Liver (tissue), 9 donors: ENCODE data around the gene ABLIM2. TPM values are rescaled to one million over a fixed set of nuclear protein-coding genes. Genes with fewer than 3 reads are reported as not detected.

Experiments
- DNase-seq: peaks from one replicate; pipeline ENCODE4 v3.0.0-alpha.2; 2017; ENCODE audit warnings: low spot score
- H3K27ac ChIP-seq, 2 donors: one replicate each; pipeline ENCODE4 v1.7.0; 2013; ENCODE audit warnings: inconsistent platforms in 2 of 2, low read length in 2 of 2, control low read depth in 1 of 2, low read depth in 1 of 2, mild to moderate bottlenecking in 1 of 2
- H3K27me3 ChIP-seq, 4 donors: one replicate each; pipeline versions ENCODE4 v1.6.1 to v1.7.0; 2013; ENCODE audit warnings: low read length in 3 of 4, inconsistent platforms in 1 of 4, mild to moderate bottlenecking in 1 of 4, moderate library complexity in 1 of 4; ENCODE audit not compliant: control insufficient read depth in 4 of 4, insufficient read depth in 4 of 4
- H3K36me3 ChIP-seq, 4 donors: one replicate each; pipeline versions ENCODE4 v1.6.1 to v1.7.0; 2013; ENCODE audit warnings: low read length in 3 of 4, mild to moderate bottlenecking in 3 of 4, low read depth in 1 of 4, moderate library complexity in 1 of 4; ENCODE audit not compliant: control insufficient read depth in 4 of 4, insufficient read depth in 3 of 4
- H3K4me1 ChIP-seq, 4 donors: one replicate each; pipeline versions ENCODE4 v1.6.1 to v1.7.0; 2013; ENCODE audit warnings: low read length in 3 of 4, mild to moderate bottlenecking in 3 of 4, moderate library complexity in 1 of 4; ENCODE audit not compliant: control insufficient read depth in 4 of 4, insufficient read depth in 4 of 4
- H3K4me3 ChIP-seq, 3 donors: one replicate each; pipeline versions ENCODE4 v1.6.1 to v1.7.0; 2013; ENCODE audit warnings: low read length in 3 of 3, control low read depth in 1 of 3, low read depth in 1 of 3, mild to moderate bottlenecking in 1 of 3
- H3K9ac ChIP-seq, 2 donors: one replicate each; pipeline ENCODE4 v1.7.0; 2013; ENCODE audit warnings: low read length in 2 of 2, mild to moderate bottlenecking in 2 of 2, moderate library complexity in 2 of 2, control low read depth in 1 of 2, low read depth in 1 of 2
- H3K9me3 ChIP-seq, 4 donors: one replicate each; pipeline versions ENCODE4 v1.6.1 to v1.7.0; 2013; ENCODE audit warnings: low read length in 3 of 4; ENCODE audit not compliant: control insufficient read depth in 4 of 4
- EGR1 ChIP-seq, 2 donors: IDR thresholded peaks; 2 replicates each; pipeline ENCODE4 v1.6.1; 2016 to 2018; ENCODE audit warnings: antibody characterized with exemption in 2 of 2, low read depth in 2 of 2
- FOXA1 ChIP-seq: IDR thresholded peaks from 2 replicates; pipeline ENCODE4 v1.6.1; 2016; ENCODE audit warnings: antibody characterized with exemption
- FOXA2 ChIP-seq: IDR thresholded peaks from 2 replicates; pipeline ENCODE4 v1.6.1; 2016; ENCODE audit warnings: antibody characterized with exemption
- GABPA ChIP-seq, 2 donors: IDR thresholded peaks in 1 of 2; conservative IDR thresholded peaks in 1 of 2; 2 replicates each; pipeline ENCODE4 v1.6.1; 2016; ENCODE audit warnings: antibody characterized with exemption in 2 of 2, mild to moderate bottlenecking in 1 of 2, moderate library complexity in 1 of 2
- HNF4A ChIP-seq, 2 donors: conservative IDR thresholded peaks; 2 replicates each; pipeline ENCODE4 v1.6.1; 2016; ENCODE audit warnings: antibody characterized with exemption in 2 of 2, mild to moderate bottlenecking in 2 of 2
- HNF4G ChIP-seq: IDR thresholded peaks from 2 replicates; pipeline ENCODE4 v1.6.1; 2016; ENCODE audit warnings: antibody characterized with exemption
- JUND ChIP-seq, 2 donors: IDR thresholded peaks; 2 replicates each; pipeline ENCODE4 v1.6.1; 2016; ENCODE audit warnings: antibody characterized with exemption in 2 of 2
- NR2F2 ChIP-seq: IDR thresholded peaks from 2 replicates; pipeline ENCODE4 v1.6.1; 2016; ENCODE audit warnings: antibody characterized with exemption
- RAD21 ChIP-seq, 2 donors: IDR thresholded peaks; 2 replicates each; pipeline ENCODE4 v1.6.1; 2016; ENCODE audit warnings: antibody characterized with exemption in 2 of 2, mild to moderate bottlenecking in 2 of 2
- SP1 ChIP-seq: IDR thresholded peaks from 2 replicates; pipeline ENCODE4 v1.6.1; 2018; ENCODE audit warnings: antibody characterized with exemption, mild to moderate bottlenecking
- TAF1 ChIP-seq: conservative IDR thresholded peaks from 2 replicates; pipeline ENCODE4 v1.6.1; 2016; ENCODE audit warnings: antibody characterized with exemption, mild to moderate bottlenecking
- YY1 ChIP-seq: IDR thresholded peaks from 2 replicates; pipeline ENCODE4 v1.6.1; 2016; ENCODE audit warnings: antibody characterized with exemption, mild to moderate bottlenecking
- WGBS: extraction: QIAGEN DNeasy Blood & Tissue Kit; methylation state at CpG from one replicate; pipeline ENCODE4 v1.1.7; 2013; 5-methylcytosine and 5-hydroxymethylcytosine counted together
- polyA plus RNA-seq, 2 donors: library from polyadenylated mRNA; stranded (reverse) in 1 of 2; unstranded in 1 of 2; fragments of 200-250 nt in 1 of 2; fragments of >200 nt in 1 of 2; fragmentation: Nextera tagmentation in 1 of 2; extraction: Ambion mirVana in 1 of 2; gene quantifications; one replicate each; pipeline versions ENCODE4 v1.2.1 to v1.2.3, GENCODE V29; 2013 to 2015
- total RNA-seq, 2 donors: library from RNA; depleted of rRNA; stranded (reverse); fragments of >200 nt; gene quantifications; one replicate each; pipeline ENCODE4 v1.2.3, GENCODE V29; 2014
- TF ChIP-seq, protein P1 (sequence below): IDR thresholded peaks from 2 replicates; pipeline ENCODE4 v1.6.1; 2016; ENCODE audit warnings: antibody characterized with exemption
- TF ChIP-seq, protein P2 (sequence below): fragments of 150-350 bp; IDR thresholded peaks from 2 replicates; pipeline ENCODE4 v1.5.1; 2017; ENCODE audit warnings: improper control_type of control experiment, low read depth, low read length; ENCODE audit not compliant: missing input control
- TF ChIP-seq, protein P3 (sequence below): IDR thresholded peaks from 2 replicates; pipeline ENCODE4 v1.6.1; 2016; ENCODE audit warnings: antibody characterized with exemption
- donor health status: healthy.
- donor health status: healthy.
- donor health status: healthy.
- donor health status: healthy.
- donor health status: healthy.

ABLIM2 gene
- total and polyA plus RNA-seq, 4 donors, result 0.75 to 2.5 (median 0.93) TPM

DNA sequence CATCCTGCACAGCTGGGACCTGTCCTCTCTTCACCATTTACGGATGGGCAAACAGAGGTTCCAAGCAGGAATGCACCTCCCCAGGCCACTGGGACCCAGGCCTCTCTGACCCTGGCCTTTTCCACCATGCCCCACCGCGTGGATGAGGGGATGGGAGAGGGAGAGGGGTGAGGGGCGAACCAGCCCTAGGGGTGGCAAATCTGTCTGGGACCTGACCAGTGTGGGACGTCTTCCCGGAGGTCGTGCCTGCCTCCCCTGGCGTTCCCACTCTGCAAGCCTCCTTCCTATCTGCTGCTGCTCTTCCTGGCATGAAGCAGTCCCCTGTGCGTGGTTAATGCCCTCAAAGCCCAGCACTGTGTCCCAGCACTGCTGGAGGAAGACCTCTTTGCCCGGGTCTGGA, 35.9 kb downstream of the ABLIM2 start:
- TF ChIP-seq JUND (IDR thresholded peaks at IDR 0.05), result no peak
- no peak for TF ChIP-seq NR2F2
- no peak for TF ChIP-seq EGR1 (IDR thresholded peaks at IDR 0.05; ENCODE audit: low read depth in 2 of 2)
- no peak for TF ChIP-seq GABPA (IDR thresholded peaks at IDR 0.05 in 1 of 2, conservative IDR thresholded peaks at IDR 0.05 in 1 of 2)
- TF ChIP-seq, protein P1, sequence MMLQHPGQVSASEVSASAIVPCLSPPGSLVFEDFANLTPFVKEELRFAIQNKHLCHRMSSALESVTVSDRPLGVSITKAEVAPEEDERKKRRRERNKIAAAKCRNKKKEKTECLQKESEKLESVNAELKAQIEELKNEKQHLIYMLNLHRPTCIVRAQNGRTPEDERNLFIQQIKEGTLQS, result no peak
- TF ChIP-seq RAD21 (IDR thresholded peaks at IDR 0.05), result no peak
- no peak for TF ChIP-seq YY1
- no peak for TF ChIP-seq HNF4A (conservative IDR thresholded peaks at IDR 0.05)
- no peak for TF ChIP-seq FOXA1
- no peak for TF ChIP-seq TAF1
- TF ChIP-seq, protein P2, sequence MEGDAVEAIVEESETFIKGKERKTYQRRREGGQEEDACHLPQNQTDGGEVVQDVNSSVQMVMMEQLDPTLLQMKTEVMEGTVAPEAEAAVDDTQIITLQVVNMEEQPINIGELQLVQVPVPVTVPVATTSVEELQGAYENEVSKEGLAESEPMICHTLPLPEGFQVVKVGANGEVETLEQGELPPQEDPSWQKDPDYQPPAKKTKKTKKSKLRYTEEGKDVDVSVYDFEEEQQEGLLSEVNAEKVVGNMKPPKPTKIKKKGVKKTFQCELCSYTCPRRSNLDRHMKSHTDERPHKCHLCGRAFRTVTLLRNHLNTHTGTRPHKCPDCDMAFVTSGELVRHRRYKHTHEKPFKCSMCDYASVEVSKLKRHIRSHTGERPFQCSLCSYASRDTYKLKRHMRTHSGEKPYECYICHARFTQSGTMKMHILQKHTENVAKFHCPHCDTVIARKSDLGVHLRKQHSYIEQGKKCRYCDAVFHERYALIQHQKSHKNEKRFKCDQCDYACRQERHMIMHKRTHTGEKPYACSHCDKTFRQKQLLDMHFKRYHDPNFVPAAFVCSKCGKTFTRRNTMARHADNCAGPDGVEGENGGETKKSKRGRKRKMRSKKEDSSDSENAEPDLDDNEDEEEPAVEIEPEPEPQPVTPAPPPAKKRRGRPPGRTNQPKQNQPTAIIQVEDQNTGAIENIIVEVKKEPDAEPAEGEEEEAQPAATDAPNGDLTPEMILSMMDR, result no peak
- TF ChIP-seq, protein P3, sequence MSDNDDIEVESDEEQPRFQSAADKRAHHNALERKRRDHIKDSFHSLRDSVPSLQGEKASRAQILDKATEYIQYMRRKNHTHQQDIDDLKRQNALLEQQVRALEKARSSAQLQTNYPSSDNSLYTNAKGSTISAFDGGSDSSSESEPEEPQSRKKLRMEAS, result no peak
- no peak for TF ChIP-seq FOXA2
- H3K4me3 ChIP-seq, result no peak overlapping the region
- H3K27ac ChIP-seq, result peak overlapping the region in 1 of 2 donors; percentile 13
- H3K9me3 ChIP-seq, result no peaks in the 10 kb centered on the region
- no peak for DNase-seq
- 89% methylated on average over 10 of the region's 10 CpGs for WGBS
- no peaks in the 10 kb centered on the region for H3K4me1 ChIP-seq
- no peaks in the 10 kb centered on the region for H3K27me3 ChIP-seq
- no peaks in the 10 kb centered on the region for H3K36me3 ChIP-seq
- no peak overlapping the region for H3K9ac ChIP-seq

DNA sequence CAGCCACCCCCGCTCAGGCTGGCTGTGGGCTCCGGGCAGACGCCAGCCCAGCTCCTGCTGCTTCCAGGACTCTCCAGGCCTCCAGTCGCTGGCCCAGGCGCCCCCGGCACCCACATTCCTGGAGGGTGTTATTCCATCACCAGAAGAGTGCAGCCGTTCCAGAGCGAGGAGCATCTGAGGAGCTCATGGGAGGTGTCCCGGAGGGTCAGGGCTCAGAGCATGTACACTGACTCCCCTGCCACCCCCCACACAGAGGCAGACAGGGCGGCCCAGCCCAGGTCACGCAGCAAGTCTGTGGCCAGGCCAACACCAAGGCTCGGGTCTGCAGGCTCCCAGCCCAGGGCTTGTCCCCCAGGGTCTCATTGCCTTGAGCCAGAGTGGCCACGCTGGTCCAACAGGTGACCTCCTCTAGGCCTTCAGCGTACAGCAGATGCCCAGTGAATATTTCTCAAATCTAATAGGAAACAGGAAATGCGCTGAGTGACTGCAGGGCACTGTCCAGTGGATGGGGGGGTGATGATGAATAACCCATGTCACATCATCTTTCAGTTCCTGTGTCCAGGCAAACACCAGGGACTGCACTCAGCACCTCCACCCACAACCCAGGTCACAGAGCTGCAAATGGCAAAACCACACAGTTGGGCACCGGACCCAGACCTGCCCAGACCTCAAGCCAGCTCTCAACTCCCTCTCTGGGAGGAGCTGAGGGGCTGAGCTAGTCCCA, 37.2 kb downstream of the ABLIM2 start:
- no peaks in the 10 kb centered on the region for H3K9me3 ChIP-seq
- H3K9ac ChIP-seq, result no peak overlapping the region
- TF ChIP-seq YY1 (no peak), SP1 (no peak), HNF4G (no peak), EGR1 (IDR thresholded peaks at IDR 0.05; ENCODE audit: low read depth in 2 of 2) (no peak), HNF4A (conservative IDR thresholded peaks at IDR 0.05) (no peak), JUND (IDR thresholded peaks at IDR 0.05) (no peak), NR2F2 (no peak), RAD21 (IDR thresholded peaks at IDR 0.05) (no peak), FOXA1 (no peak), TAF1 (no peak)
- TF ChIP-seq, protein P2, result no peak
- H3K27me3 ChIP-seq, result no peaks in the 10 kb centered on the region
- H3K4me1 ChIP-seq, result no peaks in the 10 kb centered on the region
- no peak overlapping the region for H3K4me3 ChIP-seq
- DNase-seq, result no peak
- H3K27ac ChIP-seq, result no peak overlapping the region
- no peaks in the 10 kb centered on the region for H3K36me3 ChIP-seq
- 95% methylated on average over 16 of the region's 16 CpGs for WGBS
